A549 treated with dexamethasone at 1 μM for 4 hours (cell line): ENCODE data around the gene TGM5. TPM values are rescaled to one million over a fixed set of nuclear protein-coding genes. Genes with fewer than 3 reads are reported as not detected.

Experiments used
- total RNA-seq: library from RNA; stranded (reverse); fragments of 200-300 nt; extraction: Qiagen RNA extraction; gene quantifications from 5 replicates; pipeline ENCODE4 v1.2.3, GENCODE V29; 2022

The TGM5 gene
- not detected in 5 replicates for total RNA-seq

GRCh38 chr15:43266834-43267233 is at the start of gene TGM5:
TGM5 (minus strand) TSS chr15:43266928; CDS start chr15:43266849, 79 bp downstream.

GRCh38 chr15:43302205-43302817 is 35.6 kb upstream of the TGM5 start, which contains the start of gene TGM7:
TGM7 (minus strand) TSS chr15:43302255.

GRCh38 chr15:43220991-43221403 is 45.7 kb downstream of the TGM5 start, which contains the start of gene EPB42:
EPB42 (minus strand) TSS chr15:43221018; CDS start chr15:43220825, 193 bp downstream.

GRCh38 chr15:43185157-43186002 is 81.3 kb downstream of the TGM5 start, which contains the start of gene CCNDBP1:
CCNDBP1 (plus strand) TSS chr15:43185403; CDS start chr15:43185499, 96 bp downstream.

Other genes with a start within 250 kb of the TGM5 start
- gene UBR1, start 160.9 kb downstream of the TGM5 start, total RNA-seq, result 3.2 to 5.1 TPM (median 4.9 TPM) in 5 replicates
- 8.4 to 9.7 TPM (median 9.2 TPM) in 5 replicates for gene TMEM62, start 133.3 kb downstream of the TGM5 start, total RNA-seq
- gene CCNDBP1, start 81.5 kb downstream of the TGM5 start, total RNA-seq, result 22.8 to 26.5 TPM (median 25.0 TPM) in 5 replicates
- not detected in 5 replicates for gene EPB42, start 45.9 kb downstream of the TGM5 start, total RNA-seq
- gene TGM7, start 35.3 kb upstream of the TGM5 start, total RNA-seq, result not detected in 5 replicates
- 6.1 to 8.1 TPM (median 7.2 TPM) in 5 replicates for gene LCMT2, start 63.6 kb upstream of the TGM5 start, total RNA-seq
- 6.8 to 10.8 TPM (median 9.6 TPM) in 5 replicates for gene ZSCAN29, start 104.1 kb upstream of the TGM5 start, total RNA-seq
- 4.1 to 7.0 TPM (median 5.5 TPM) in 5 replicates for gene TUBGCP4, start 104.2 kb upstream of the TGM5 start, total RNA-seq
- gene TP53BP1, start 226.2 kb upstream of the TGM5 start, total RNA-seq, result 14.0 to 19.4 TPM (median 18.3 TPM) in 5 replicates